HuH-7.5 (cell line): ENCODE measurements around the gene ZBTB37.
"Not testable (repeated sequence)": the region's sequence is repeated elsewhere in the genome, so short reads cannot be mapped to it uniquely, and the experiment has no call there.

Experiments used
- DNase-seq: peaks from one replicate; pipeline ENCODE4 v3.0.0; 2011; ENCODE audit warnings: low spot score

Gene ZBTB37

DNA sequence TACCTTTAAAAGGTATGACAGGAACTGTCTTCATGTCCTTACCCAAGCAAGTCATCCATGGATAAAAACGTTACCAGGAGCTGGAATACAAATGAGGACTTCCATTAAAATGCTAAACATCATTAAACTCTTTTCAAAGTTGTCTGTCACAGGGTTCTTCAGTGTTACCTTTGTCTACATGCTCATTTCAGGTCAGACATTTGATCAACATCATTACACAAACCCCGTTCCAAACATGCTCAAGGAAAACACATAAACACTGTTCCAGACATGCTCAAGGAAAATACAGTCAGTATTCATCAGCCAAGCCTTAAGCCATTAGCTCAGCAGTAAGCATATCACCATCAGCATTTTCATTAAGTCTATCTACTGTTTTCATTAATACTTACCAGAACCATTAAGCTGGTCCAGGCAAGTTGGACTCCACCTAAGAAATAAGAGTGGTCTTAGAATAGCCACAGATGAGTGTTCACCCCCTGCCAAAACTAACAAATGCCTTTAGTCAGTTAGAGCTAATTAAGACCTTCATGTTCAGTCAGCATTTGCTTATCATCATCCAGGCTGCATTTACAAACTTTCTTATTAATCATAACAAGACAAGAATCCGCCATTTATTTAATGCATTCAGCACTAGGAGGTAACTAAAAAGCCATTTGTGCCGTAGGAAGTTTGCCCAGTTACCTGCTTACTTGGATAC lies 2.6 kb upstream of the ZBTB37 start:
- no peak for DNase-seq

DNA sequence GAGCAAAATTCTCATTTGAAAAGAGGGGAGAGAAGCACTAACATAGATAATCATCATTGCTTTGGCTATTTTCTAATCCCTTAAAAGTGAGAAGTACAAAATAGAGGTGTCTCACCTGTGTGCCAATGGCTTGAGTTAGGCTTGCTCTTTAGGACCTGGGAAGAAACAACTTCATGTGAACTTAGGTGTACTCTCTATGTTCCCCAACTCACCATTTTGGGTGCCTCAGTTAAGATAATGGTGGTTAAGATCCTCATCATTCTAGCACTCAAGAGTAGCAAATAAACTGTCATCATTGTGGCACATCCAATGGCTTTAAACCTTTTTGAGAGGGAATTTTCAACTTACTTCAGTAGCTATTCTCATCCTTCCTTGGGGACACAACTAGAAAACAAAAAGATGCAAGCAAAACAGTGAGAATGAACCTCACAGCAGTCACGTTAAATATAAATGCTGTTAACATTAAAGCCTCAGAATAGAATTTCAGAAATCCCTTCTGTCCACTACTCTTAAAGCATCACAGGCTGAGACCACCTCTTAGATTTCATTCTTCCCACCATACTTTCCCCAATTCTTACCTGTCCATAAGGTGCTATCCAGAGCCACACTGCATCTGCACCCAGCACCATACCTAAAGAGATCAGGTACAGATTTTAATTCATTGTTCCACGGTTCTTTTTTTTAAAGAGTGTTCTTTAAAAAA lies 1.6 kb upstream of the ZBTB37 start:
- no peak for DNase-seq

DNA sequence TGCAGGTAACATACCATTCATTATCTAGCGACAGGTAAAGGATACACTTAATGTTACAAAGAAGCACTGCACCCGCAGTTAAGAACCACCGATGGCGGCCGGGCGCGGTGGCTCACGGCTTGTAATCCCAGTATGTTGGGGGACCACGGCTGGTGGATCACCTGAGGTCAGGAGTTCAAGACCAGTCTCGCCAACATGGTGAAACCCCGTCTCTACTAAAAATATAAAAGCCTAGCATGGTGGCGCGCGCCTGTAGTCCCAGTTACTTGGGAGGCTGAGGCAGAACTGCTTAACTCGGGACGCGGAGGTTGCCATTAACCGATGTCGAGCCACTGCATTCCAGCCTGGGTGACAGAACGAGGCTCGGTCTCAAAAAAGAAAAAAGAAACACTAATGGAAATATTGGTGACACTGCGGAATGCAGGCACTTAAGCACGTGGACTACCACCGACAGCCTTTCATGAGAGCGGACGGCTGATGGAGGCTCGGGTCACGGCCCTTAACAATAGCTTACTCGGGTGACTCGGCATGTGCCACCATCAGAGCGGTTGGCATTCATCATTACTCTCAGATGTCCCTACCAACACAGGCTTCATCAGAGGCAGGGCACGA lies 933 bp upstream of the ZBTB37 start:
- no peak for DNase-seq

DNA sequence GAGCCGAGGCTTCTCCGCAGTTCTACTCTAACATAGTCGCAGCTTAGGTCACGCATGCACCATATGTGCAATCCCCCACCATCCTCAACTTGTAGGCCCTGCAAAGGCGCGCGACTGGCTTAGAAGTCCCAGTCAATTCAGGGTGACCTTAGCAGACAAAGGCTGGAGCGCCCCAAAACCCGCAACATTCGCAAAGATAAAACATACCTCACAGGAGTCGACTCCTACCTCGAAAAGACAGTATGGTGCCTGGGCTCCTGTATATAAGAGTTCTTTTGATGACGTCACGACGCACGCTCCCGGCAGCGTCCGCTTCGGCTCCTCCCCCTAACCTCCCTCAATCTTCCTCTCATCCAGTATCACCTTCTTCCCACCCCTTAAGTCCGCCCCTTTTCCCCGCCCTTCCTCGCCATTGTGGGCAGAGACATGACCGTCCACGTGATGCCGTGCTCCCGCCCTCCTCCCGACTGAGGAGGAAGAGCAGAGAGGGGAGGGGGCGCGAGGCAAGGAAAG lies 371 bp upstream of the ZBTB37 start, which contains the start of gene GAS5:
TSS of gene GAS5 (minus strand) at position 237 of the 513 bp plus-strand sequence.
- DNase-seq = peak; percentile 69

DNA sequence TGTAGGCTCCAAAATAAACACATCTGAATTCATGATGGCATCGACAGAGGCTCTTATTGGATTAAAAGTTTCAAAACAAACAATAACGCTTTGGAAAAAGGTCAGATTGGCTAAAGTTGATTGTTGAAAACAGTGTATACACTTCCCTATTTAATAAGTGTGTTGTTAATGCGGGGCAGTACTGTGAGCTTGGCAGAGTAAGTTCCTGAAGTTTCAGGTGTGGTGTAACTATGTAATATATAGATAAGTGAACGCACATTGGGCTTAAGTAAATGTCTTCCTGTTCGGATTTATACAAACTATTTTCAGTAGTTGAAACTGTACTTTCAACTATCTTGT lies 810 bp downstream of the ZBTB37 start:
- DNase-seq = no peak

DNA sequence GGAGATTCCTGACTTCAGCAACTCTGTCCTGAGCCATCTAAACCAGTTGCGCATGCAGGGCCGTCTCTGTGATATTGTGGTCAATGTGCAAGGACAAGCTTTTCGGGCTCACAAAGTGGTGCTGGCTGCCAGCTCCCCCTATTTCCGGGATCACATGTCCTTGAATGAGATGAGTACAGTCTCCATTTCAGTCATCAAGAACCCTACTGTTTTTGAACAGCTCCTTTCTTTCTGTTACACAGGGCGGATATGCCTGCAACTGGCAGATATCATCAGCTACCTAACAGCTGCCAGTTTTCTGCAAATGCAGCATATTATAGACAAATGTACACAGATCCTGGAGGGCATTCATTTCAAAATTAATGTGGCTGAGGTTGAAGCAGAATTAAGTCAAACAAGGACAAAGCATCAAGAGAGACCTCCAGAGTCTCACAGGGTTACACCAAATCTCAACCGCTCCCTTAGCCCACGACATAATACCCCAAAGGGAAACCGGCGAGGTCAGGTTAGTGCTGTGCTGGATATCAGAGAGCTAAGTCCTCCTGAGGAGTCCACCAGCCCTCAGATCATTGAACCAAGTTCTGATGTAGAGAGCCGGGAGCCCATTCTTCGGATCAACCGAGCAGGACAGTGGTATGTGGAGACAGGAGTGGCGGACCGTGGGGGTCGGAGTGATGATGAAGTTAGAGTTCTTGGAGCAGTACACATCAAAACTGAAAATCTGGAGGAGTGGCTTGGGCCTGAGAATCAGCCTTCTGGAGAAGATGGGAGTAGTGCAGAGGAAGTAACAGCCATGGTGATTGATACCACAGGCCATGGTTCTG lies 2.3 kb downstream of the ZBTB37 start:
- DNase-seq = no peak

DNA sequence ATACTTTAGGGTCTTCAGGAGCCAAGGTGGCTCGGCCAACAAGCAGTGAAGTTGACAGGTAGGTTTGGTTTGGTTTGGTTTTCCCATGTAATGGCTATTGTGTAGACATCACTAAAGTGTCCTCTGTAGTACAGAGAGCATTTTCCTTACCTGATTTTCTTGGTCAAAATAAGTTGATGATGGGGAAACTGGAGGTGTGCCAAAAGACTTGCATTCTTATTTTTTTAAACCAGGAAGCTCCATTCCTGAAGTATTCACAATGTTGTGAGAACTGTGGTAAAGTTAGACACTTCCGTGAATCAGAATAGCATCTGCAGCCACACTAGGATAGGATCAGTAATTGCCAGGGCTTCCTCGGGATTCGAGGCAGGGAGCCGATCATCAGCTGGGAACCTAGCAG lies 2.9 kb downstream of the ZBTB37 start:
- DNase-seq = no peak

DNA sequence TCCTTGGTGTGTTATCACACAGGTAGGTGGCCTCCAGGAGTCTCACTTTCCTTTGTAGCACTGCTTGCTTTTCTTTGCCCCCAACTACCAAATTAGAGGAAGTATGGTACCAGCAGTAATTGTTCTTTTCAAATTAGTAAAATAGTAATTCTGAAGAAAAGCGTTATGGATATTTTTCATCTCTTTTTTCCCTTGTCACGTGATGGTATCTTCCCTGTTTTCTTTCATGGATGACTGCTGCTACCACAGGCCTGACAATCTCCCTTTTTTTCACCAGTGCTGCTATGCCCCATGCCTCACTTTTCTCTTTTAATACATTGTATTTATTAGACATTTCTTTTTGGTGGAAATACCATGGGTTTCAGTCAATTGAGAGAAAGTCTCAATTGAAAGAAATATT lies 3.3 kb downstream of the ZBTB37 start:
- DNase-seq = no peak

DNA sequence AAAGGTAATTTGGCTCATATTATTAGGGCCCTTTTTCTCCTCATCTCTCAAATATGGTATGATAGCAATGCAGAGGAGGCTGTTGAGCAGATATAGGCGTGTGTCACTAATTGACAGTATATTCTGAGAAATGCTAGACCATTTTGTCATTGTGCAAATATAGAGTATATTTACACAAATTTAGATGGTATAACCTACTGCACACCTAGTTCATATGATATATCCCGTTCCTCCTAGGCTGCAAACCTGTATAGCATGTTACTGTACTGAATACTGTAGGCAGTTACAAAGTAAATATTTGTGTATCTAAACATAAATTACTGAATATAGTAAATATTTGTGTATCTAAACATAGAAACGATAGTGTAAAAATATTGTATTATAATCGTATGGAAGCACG lies 8.6 kb downstream of the ZBTB37 start:
- DNase-seq = no peak

DNA sequence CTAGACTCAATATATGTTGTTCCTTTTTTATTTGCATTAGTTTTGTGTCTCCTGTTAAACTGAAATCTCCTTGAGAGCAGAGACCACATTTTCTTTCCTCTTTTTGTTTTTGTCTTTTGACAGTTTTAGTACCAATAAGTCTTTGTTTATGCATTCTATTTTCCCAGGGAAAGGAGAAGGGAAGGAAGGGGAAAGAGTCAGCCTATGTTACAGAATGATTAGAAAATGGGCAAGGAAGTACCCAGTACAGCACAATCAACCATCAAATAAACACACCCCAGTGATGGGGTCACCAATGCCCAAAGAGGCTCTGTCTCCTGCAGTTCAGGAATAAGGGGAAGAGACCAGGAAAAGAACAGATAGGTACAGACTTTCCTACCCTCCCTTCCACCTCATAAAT lies 10.1 kb downstream of the ZBTB37 start:
- no peak for DNase-seq

DNA sequence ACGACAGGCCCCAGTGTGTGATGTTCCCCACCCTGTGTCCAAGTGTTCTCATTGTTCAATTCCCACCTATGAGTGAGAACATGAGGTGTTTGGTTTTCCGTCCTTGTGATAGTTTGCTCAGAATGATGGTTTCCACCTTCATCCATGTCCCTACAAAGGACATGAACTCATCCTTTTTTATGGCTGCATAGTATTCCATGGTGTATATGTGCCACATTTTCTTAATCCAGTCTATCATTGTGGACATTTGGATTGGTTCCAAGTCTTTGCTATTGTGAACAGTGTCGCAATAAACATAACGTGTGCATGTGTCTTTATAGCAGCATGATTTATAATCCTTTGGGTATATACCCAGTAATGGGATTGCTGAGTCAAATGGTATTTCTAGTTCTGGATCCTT lies 12.9 kb downstream of the ZBTB37 start:
- DNase-seq = not testable (repeated sequence)

DNA sequence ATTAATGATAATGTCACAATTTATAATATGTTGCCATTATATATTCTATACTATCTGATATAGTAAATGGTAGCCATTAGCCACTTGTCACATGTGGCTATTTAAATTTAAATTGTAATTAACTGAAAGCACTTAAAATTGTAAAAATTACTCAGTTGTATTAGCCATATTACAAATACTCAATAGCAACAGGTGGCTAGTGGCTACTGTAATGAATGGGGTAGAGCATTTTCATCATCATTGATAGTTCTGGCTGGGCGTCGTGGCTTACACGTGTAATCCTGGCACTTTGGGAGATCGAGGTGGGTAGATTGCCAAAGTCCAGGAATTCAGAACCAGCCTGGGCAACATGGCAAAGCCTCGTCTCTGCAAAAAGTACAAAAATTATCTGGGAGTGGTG lies 16.5 kb downstream of the ZBTB37 start:
- DNase-seq = no peak

DNA sequence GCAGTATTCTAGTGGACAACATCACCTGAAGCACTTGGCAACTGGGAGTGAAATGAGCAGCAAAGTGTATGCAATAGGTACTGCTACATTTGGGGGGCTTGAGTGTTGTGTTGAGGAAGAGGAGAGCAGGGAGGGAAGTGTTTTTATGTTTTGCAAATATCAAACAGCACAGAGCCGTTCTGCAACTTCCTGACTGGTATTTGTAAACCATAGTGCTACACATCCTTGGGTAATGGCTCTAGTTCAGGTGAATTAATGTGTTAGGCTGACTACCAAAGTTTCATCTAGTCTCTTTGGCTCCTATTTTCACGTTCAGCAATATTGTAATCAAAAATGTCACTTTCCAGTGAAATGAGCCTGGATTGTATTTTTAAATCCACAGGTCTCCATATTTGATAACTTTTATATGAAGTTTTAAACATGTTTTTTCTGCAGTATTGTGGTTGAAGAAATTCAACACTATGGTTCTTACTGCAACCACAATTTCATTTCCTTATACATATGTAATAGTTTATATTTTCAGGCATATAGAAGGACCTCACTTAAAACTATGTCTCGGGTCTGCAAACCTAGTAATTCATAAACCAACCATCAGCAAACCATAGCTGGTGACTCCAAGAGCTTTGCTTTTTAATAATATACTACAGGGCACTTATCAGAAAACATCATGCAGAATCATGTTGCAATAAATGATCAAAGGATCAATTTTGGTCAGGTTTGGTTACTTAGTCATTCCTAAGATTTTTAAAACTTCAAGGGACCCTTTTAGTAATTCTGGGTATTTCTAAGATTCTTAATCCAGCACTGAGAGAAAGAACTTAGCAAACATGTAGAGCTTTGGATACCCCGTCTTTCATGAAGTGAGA lies 18.8 kb downstream of the ZBTB37 start:
- no peak for DNase-seq

DNA sequence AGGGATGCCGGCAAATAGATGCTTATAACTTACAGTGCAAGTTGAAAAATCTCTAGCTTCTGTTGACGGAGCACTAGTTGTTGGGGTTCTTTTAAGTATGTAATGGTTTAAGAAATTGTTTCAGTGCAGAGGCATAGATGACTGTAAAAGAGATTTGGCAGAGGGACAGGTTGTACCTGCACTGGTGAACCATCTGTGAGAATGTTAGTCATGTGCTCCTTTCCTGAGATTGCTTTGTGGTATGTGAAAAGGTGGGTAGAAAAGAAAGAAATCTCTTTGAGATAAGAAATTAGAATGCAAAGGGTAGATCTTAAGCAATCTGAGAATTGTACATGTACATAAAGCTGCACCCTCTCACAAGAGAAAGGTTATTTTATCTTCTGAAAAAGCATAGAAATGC lies 19.4 kb downstream of the ZBTB37 start:
- no peak for DNase-seq

DNA sequence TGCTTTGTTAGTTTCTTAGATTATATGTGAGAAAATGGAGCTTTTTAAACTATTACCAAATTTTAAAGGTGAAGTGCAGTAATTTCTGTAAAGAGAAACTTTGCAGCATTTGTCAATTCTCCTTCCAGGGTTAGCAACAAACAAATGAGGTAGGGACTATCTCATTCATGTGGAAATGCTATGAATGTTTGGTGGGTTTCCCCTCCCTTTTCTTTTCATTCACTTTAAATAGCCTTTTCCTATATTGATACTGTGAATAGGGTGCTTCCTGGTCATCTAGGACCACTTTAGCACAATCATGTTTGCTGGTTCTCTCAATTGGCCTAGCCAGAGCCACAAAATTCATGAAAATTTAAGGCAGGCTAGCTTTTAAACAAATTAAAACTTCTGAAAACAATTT lies 20.6 kb downstream of the ZBTB37 start:
- DNase-seq = no peak

DNA sequence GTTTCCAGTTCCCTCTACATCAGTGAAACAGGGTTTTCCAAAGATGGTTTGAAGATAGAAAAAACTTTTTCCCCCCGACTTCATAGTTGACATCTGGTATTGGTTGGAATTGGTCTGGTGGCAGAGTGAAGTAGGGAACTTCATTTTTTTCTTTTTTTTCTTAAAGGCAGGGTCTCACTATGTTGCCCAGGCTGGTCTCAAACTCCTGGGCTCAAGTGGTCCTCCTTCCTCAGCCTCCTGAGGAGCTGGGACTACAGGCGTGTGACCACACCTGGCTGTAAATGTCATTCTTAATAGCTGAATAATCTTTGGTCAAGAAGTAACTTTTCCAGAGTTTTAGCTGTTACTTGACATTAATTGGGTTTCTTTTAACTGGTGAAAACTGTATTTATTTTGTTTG lies 21.7 kb downstream of the ZBTB37 start:
- DNase-seq = no peak

DNA sequence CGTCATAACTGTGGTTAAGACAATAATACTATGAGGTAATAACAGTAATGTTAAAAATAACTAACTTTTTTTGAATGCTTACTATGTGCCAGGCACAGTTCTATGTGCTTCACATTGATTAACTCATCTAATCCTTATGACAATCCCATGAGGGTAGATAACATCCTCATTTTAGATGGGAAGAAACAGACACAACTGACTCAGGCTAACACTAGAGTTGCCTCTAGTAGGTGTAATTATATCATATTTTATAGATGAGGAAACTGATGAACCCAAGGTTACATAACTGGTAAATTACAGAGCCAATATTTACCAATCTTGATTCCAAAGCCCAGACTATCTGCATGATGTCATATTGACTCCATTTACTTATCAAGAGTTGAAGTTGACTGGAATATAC lies 25.4 kb downstream of the ZBTB37 start:
- no peak for DNase-seq

DNA sequence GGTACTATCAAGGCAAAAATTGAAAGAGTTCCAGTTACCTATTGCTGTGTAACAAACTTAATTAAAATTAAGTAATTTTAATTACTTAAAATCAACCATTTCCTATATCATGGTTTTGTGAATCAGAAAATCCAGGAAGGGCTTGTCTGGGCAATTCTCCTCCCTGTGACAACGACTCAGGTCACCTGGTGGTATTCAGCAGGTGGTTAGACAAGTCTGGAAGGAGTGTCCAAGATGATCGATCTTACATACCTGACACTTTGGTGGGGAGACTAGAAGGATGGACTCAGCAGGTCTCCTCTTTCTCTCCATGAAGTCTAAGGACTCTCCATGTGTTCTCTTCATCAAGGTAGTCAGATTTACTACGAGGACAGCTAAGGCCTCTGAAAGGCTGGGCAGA lies 26.0 kb downstream of the ZBTB37 start:
- no peak for DNase-seq

DNA sequence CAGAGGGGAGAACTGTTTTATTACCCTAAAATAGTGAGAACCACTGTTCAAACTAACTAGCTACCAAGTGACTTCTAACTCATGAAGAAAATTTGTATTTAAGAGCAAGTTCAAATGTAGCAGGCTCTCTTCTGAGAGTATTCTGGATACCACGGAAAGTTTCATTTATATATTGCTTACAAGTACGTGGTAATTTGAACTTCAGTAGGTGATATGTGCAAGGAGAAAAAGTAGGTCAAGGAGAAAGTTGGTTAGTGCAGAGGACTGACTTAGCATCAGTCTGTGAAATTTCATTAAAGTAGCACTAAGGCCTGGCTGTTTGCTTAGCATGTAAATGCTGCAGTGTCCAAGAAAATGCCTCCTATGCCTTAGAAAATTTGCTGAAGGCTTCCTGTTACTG lies 32.2 kb downstream of the ZBTB37 start:
- DNase-seq = no peak

DNA sequence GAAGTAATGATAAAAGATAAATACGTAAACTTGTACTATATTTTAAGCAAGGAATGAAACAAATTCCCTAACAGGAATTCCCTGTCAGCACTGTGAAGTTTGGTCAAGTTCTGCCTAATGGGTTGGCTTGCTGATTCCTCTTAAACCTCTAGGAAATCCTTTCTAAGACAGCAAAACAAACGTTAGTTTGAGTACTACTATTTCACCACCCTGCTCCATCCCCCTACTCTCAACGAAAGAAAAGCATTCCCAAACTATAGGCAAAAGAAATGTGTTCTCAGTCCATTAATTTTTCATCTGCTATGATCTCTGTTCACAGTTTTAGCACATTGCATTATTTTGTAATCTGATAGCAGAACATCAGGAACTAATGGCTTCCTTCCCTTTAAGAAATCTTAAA lies 32.8 kb downstream of the ZBTB37 start:
- no peak for DNase-seq

DNA sequence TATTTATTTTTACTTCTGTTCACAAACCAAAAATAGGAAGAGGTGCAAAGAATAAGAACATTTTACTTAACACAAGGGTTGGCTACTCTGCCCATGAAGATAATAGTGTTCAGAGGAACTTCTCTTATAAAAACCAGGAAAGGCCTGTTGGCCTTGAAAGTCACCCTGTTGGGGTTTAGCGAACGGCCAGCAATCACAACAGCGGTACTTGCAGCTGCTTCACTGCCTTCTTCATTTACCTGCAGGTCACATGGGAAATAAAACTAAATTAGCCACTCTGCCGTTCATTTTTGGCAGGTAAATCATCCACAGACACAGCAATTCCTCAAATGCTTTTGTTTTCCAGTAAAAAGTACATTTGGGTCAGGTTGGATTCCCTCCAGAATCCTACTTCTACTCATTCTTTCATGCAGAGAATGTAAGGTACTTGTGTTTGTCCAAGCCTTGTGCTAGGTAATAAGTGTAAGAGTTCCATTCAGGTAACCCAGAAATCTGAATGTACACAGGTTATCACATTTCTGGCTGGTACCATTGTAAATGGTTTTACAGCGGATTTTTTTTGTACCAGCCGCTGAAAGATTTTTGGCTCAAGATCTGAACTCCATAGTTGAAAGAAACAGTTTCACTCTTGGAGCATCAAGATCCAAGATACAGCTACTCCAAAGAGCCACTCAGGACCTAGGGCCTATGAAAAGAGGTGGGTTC lies 35.8 kb downstream of the ZBTB37 start:
- DNase-seq = no peak
